Kidney epithelial cell (primary cell): ENCODE measurements around the gene LRRC3. TPM values are rescaled to one million over a fixed set of nuclear protein-coding genes. Genes with fewer than 3 reads are reported as not detected.

Experiments
- DNase-seq: peaks from one replicate; pipeline ENCODE4 v3.0.0-alpha.2; 2010; ENCODE audit warnings: low read depth
- H3K27me3 ChIP-seq: 2 replicates; pipeline ENCODE4 v1.6.0; 2011; ENCODE audit warnings: low read length; ENCODE audit not compliant: control insufficient read depth, insufficient read depth
- H3K36me3 ChIP-seq: 2 replicates; pipeline ENCODE4 v1.5.1; 2011; ENCODE audit warnings: low read length; ENCODE audit not compliant: control insufficient read depth, insufficient read depth
- H3K4me3 ChIP-seq: 2 replicates; pipeline ENCODE4 v1.5.1; 2011; ENCODE audit warnings: low read depth, mild to moderate bottlenecking, control low read depth, low read length
- total RNA-seq: library from RNA; depleted of rRNA; stranded (reverse); fragments of >200 nt; gene quantifications from 2 replicates; pipeline ENCODE4 v1.2.3, GENCODE V29; 2015
- TF ChIP-seq, protein P1 (sequence below): IDR thresholded peaks from 2 replicates; pipeline ENCODE4 v1.5.1; 2011; ENCODE audit warnings: mild to moderate bottlenecking, moderate library complexity, low read length, control low read depth, inconsistent platforms; ENCODE audit not compliant: insufficient read depth, poor library complexity, severe bottlenecking

The LRRC3 gene
- total RNA-seq, 1 donor from 2014 or later = 3.4 TPM

DNA sequence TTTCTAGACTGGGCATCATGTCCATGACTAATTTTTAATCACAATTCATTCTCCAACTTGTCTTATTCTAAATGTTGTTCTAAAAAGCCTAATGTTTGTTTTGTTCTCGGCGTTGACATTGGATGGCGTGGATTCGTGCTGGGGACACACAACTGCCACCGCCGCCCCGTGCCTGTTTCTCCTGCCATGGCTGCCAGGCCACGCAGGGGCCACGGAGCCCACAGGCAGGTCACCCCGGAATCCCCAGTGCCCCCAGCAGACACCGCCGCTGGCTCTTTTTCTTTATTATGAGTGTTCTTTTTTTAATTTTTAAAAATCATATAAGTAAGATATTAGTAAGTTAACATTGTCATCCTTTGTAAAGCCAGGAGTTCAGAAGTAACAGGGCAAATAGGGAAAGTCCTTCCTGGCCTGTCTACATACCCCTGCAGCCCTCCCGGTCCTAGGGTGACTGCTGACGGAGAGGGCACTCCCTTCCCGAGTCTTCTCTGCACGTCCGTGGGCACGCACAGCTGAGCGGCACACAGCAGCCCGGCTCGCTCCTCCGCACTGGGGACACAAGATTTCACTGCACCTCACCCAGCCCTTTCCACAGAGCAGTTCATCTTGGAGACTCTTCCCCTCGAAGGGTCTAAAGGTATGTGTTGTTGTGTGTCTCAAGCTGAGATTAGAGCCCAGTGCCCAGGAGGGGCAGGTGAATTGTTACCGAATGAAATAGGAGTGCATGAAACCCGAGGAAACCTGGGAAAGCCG, 52.5 kb downstream of the LRRC3 start:
- Histone ChIP-seq H3K27me3 (peaks cover 35% of the 10 kb centered on the region), H3K4me3 (no peak overlapping the region), H3K36me3 (no peaks in the 10 kb centered on the region)
- TF ChIP-seq, protein P1, sequence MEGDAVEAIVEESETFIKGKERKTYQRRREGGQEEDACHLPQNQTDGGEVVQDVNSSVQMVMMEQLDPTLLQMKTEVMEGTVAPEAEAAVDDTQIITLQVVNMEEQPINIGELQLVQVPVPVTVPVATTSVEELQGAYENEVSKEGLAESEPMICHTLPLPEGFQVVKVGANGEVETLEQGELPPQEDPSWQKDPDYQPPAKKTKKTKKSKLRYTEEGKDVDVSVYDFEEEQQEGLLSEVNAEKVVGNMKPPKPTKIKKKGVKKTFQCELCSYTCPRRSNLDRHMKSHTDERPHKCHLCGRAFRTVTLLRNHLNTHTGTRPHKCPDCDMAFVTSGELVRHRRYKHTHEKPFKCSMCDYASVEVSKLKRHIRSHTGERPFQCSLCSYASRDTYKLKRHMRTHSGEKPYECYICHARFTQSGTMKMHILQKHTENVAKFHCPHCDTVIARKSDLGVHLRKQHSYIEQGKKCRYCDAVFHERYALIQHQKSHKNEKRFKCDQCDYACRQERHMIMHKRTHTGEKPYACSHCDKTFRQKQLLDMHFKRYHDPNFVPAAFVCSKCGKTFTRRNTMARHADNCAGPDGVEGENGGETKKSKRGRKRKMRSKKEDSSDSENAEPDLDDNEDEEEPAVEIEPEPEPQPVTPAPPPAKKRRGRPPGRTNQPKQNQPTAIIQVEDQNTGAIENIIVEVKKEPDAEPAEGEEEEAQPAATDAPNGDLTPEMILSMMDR = no peak
- no peak for DNase-seq

DNA sequence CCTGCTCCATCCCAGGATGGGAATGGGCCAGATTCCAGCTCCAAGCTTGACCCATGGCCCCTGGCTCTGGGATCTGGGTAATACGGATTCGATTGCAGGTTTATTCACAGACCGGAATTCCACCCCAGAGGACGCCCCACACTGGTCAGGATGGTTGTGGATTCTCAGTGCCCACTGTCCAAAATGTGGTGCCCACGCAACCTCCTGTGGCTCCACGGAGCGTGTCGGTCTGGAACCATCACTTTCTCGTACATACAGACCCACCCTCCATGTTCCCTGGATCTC, 53.1 kb downstream of the LRRC3 start:
- DNase-seq = no peak
- Histone ChIP-seq H3K27me3 (peaks cover 35% of the 10 kb centered on the region), H3K36me3 (no peaks in the 10 kb centered on the region), H3K4me3 (no peak overlapping the region)
- TF ChIP-seq, protein P1 = no peak

DNA sequence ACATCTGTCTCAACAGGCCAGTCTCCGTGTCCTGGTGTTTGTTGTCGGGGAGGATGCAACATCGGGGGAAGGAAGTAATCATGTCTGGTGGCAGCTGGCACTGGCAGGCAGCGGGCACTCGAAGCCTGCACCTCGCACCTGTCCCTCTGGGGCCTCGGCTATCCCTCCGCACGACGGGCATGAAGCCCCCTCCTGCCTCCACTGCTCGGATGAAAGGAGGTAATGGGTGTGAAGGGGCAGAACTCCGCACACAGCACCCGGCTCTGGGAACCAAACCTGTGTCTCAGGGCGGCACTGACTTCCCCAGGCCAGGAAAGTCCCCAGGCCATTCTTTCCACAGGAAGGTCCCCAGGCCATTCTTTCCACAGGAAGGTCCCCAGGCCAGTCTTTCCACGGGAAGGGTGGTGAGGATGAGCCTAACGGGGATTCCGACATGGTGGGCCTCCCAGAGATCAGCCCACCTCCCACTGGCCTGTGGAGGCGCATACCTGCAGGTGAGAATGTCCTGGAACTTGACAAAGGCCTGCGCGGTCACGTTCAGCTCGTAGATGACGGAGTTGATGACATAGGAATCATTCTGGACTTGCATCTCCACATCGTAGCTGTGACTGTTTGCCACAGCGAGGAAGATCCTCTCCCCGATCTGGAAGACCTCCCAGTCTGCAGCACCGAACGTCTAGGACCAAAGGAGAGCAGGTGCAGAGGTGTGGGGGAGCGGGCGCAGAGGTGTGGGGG, 53.6 kb downstream of the LRRC3 start:
- Histone ChIP-seq H3K4me3 (no peak overlapping the region), H3K36me3 (no peaks in the 10 kb centered on the region), H3K27me3 (peaks cover 35% of the 10 kb centered on the region)
- TF ChIP-seq, protein P1 = no peak
- no peak for DNase-seq

DNA sequence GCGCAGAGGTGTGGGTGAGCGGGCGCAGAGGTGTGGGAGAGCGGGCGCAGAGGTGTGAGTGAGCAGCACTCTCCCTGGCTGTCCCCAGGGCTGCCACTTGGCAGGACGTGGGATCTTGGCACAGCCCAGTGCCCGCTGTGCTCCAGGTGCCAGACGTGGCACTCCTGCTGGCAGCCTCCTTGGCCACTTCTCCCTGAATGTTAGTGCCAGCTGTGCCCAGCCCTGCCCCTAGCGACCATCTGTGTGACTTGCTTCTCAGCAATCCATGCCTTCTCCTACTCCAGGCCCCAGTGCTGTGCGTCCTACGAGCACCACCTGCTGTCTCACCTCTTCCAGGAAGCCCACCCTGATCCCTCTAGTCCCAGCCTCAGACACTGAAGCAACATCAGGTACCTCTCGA, 54.2 kb downstream of the LRRC3 start:
- Histone ChIP-seq H3K4me3 (no peak overlapping the region), H3K27me3 (peaks cover 35% of the 10 kb centered on the region), H3K36me3 (no peaks in the 10 kb centered on the region)
- TF ChIP-seq, protein P1 = peak; percentile 21
- DNase-seq = no peak

DNA sequence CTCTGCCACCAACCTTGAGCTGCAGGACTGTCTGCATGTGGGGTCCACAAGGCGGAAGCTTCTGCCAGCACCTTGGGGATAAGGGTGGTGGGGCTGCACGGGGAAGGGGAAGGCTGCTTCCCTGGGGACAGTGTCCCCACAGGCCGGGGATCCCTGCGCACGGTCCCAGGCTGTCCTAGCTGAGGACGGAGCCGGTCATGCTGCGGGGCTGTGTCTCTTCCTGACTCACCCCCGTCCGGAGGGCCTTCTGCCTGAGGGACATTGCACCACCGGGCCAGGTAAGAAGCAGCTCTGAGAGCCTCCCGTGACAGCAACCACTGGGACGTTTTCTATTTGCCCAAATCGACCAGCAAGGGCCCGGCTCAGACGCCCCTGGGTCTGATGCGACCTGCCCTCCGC, 54.8 kb downstream of the LRRC3 start:
- no peak for DNase-seq
- Histone ChIP-seq H3K27me3 (peaks cover 35% of the 10 kb centered on the region), H3K4me3 (no peak overlapping the region), H3K36me3 (no peaks in the 10 kb centered on the region)
- TF ChIP-seq, protein P1 = no peak
